ENCODE data around the gene UNC5B.

Gene UNC5B

DNA sequence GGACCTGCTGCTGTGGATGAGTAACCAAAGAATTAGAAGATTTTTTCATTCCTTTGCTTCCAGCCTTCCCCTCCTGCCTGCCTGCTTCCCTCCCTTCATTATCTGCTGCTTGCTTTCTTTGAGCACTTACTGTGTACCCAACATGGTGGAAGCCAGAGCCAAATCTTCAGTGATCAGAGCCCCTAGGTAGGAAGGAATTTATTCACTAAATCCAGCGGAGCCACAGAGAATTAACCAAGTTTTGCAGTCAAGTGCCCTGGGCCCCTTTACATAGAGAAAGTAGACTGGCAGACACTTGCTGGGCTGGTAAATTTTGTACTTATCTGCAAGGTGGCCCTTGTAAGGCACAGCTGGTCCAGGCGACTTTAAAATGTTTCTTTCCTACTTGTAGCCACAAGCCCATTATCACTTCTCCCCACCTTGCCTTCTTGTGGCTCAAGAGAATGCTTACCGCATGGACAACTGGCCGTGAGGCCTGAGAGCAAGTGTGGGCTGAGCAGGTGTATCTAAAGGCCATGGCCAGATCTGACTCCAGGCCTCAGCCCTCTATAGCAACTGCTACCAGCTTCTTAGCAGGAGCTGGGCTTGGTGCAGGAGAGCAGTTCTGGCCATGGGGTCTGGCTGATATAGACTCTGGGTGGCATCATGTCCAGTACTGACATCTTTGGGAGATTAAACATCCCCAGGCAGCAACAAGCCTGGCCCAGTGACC is 11.1 kb downstream of the UNC5B start:
- DNase-seq (ENCODE audit: low read depth): no peak

DNA sequence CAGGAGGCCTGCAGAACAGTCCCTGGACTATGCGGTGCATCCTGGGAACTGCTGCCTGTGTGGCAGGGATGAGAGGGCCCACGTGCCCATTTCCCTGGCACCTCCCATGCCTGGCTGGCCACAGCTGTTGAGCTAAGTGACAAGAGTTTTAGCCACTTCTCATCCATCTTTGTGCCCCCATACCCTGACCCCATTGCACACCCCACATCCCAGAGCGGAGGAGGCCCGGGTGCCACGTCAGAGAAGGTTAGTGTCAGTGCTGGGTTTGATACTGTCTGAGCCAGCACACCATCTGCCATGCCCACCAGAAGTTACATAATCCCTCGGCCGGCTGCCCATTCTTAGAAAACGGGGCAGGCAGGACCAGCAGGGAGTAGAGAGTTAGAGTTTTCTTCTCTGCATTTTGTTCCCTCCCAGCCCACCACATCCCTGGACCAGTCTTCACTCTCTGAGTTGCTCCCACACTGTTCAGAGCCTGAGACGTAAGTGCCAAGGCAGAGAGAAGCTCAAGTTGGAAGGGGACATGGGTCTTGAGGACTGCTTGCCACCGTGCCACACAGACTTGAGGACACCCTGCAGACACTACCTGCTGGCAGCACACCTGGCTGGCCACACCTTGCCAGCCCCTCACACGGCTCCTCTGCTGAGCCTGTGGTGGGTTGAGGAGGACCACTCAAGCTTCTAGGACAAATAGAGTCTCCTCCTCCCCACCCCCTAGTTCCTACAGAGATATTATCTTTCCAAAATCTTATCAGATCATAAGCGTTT is 13.1 kb downstream of the UNC5B start:
- DNase-seq (ENCODE audit: low read depth): no peak

DNA sequence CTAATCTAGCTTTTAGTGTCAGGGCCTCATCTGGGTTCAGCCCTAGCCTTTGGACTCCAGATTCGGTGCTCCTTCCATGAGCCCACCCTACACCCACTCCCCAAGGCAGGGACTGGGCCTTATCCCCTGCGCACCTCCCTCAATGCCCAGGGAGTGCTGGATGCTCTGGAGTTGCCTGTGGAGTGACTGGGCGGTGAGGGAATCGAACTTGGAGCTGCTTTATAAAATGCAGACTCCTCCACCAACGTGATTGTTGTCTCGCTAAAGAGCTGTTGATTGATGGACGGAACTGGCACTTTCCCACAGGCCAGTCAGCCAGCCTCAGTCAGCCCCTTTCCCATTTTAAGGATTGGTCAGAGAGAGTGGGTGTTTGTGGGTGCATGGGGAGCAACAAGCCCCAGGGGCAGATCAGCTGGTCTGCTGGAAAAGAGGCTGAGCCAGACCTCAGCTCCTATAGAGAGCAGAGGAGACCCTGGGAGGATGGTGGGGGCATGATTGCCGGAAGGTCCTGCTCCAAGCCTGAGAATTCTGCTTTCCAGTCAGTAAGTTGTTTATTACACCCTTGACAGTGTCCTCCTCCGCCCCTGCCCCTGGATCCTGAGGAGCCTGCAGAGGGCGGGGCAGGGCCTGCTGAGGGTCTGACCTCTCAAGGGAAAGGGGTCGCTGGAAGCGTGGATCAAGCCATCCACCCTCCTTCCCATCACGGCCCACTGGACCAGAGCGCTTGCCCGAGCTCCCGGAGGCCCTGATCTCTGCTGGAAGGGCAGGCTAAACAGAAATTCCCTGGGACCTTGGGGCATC is 16.7 kb downstream of the UNC5B start:
- DNase-seq (ENCODE audit: low read depth): no peak

GRCh38 chr10:71229726-71230655 is 17.6 kb downstream of the UNC5B start:
- DNase-seq (ENCODE audit: low read depth): no peak

GRCh38 chr10:71230656-71231025 is 18.3 kb downstream of the UNC5B start:
- no peak for DNase-seq (ENCODE audit: low read depth)

GRCh38 chr10:71231206-71231605 is 18.8 kb downstream of the UNC5B start:
- DNase-seq (ENCODE audit: low read depth): no peak

DNA sequence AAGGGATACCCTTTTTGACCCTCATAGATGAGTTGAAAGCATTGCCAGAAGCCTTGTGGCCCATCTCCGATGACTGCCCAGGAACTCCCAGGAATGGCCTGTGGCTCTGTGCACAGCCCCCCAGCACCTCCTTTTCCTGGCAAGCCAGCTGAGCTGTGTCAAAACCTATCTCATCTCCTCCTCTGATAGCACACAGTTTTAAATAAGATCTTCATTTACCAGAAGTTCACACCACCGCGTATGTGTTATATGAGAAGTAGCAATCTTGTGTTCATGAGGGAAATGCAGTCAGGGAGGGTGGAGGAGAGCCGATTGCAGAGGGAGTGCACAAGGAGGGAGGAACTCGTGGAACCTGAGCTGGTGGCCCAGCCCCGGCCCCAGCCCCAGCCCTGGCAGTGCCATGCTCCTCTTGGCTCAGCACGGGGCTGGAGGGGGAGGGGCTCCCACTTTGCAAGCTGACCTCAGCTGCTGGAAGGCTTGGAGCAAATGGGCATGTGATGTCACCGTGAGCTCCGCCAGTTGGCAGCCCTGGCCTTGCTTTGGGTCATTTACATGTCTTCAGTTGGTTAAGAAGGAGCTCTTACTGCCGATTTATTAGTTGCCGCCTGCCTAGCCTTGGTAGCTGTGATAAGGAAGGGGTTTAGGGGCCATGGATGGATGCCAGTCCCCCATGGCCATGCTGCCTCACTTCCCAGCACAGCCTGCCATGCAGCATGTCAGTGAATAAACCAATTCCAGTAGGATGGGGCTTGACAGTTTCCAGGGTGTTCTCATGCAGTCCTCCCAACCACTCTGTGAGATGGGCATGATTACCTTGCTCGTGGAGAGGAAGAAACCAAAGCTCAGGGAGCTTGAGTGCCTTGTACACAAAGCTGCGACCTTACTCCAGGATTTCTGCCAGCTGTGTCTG is 20.0 kb downstream of the UNC5B start:
- DNase-seq (ENCODE audit: low read depth): peak; percentile 52

- DNase-seq (ENCODE audit: low read depth): no peak
These were observed 21.1 kb downstream of the UNC5B start for GRCh38 chr10:71233482-71233892.

DNA sequence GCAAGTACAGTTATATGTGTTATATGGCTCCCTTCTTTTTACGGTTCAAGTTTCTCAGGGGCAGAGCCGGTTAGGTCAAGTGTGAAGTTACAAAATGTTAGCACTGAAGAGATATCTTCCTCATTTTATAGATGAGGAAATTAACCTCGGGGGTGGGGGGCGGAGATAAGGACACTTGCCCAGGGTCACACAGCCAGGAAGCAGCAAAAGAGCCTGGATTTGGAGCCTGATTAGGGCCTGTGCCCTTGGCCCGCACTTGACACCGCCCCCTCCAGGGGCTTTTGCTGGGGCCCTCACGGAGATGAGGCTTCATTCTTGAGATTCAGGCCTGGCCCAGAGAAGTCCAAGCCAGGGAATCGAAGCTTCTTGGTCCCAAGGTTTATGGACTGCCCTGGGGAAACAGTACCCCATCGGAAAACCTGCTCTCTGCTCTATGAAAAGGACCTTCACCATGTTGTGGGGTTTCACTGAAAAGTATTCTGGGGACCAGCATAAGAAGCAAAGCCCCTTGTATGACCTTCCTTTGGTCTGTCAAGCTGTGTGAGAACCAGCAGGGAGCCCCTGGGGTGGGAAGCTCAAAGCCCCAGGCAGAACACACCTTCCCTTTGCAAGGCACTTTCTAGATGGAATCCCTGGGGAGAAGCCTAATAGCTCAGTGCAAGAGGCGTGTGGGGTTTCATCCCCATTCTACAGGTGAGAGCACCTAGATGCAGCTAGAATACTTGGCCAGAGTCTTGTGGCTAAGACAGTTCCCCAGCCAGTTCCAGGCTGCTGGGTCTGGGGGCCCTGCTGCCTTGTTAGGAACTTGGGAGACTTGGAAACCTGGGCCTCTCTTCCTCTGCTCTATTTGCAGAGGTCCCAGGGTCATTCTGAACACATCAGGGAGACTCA is 21.9 kb downstream of the UNC5B start:
- DNase-seq (ENCODE audit: low read depth): no peak

GRCh38 chr10:71234970-71235685 is 22.8 kb downstream of the UNC5B start:
- peak; percentile 48 for DNase-seq (ENCODE audit: low read depth)

- DNase-seq (ENCODE audit: low read depth): no peak
These were observed 23.4 kb downstream of the UNC5B start for GRCh38 chr10:71235808-71236207.

DNA sequence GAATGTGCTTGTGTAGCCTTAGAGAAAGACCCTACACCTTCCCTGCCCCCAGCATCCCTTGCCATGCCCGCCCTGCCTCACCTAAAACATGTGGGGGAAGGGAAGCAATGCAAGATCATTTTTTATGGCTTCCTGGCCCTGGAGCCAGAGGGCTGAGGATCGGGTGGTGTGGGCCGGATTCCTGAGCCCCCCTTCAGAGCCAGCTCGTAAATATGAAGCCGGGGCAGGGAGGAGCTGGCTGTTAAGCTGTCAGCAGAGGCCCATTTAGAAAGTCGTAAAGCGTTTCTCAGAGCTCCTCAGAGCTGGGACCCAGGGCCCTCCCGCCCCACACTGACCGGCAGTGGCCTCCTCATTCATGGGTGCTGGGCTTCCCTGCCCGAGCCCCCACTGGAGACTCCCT is 23.9 kb downstream of the UNC5B start:
- no peak for DNase-seq (ENCODE audit: low read depth)

- DNase-seq (ENCODE audit: low read depth): no peak
These were observed 24.7 kb downstream of the UNC5B start for GRCh38 chr10:71236822-71237682.

DNA sequence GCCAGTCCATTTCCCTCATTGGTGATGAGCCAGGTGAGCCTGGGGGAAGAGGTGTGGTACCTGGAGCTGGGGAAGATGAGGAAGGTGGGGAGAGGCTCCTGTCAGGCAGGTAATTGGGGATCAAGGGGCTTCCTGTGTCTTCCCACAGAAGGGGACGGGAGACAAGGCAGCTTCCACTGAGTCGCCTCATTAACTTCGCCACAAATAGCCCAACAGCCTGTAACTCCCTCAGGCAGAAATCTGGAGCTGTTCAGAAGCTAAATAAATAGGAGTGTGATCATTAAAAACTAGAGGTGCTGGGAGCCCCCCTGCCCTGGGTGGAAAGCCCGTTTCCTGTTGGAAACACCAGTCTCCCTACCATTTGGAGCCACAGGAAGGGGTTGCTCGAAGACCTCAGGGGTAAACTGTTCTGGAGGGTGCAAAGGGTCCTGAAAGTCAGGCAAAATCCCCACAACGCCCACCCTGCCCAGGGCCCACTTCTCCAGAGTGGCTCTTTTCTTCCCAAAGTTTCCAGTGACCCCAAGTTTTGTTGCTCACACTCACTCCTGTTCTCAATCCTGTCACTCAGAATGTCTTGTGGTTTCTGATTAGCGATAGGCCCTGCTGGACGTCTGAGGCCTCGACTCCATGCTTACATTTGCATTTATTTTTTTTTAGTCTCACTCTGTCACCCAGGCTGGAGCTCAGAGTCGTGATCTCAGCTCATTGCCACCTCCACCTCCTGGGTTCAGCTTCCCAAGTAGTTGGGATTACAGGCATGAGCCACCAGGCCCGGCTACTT is 25.7 kb downstream of the UNC5B start:
- no peak for DNase-seq (ENCODE audit: low read depth)

GRCh38 chr10:71238626-71239025 is 26.3 kb downstream of the UNC5B start:
- DNase-seq (ENCODE audit: low read depth): no peak

- no peak for DNase-seq (ENCODE audit: low read depth)
These were observed 27.0 kb downstream of the UNC5B start for GRCh38 chr10:71239131-71239915.
